CD14-positive monocyte (primary cell): ENCODE data around the gene B4GALT6. TPM values are rescaled to one million over a fixed set of nuclear protein-coding genes. Genes with fewer than 3 reads are reported as not detected.
A peak's percentile ranks its signal among the peaks of the same experiment; 100 is the strongest.

Experiments used
- DNase-seq, 3 donors: peaks; one replicate each; pipeline ENCODE4 v3.0.0-alpha.2; 2011 to 2022
- H2AFZ ChIP-seq: 2 replicates; pipeline ENCODE4 v1.6.0; 2012; ENCODE audit warnings: mild to moderate bottlenecking, low read depth, low read length, inconsistent platforms; ENCODE audit not compliant: insufficient read depth, poor library complexity, severe bottlenecking
- H3K27ac ChIP-seq, 2 donors: 1 replicate in 1 of 2; 2 replicates in 1 of 2; pipeline ENCODE4 v1.5.1; 2012 to 2013; ENCODE audit warnings: low read length in 2 of 2, control low read depth in 1 of 2, inconsistent platforms in 1 of 2, low read depth in 1 of 2, mild to moderate bottlenecking in 1 of 2
- H3K27me3 ChIP-seq, 2 donors: one replicate each; pipeline versions ENCODE4 v1.6.0 to v1.6.1; 2011 to 2013; ENCODE audit warnings: low read length in 2 of 2; ENCODE audit not compliant: control insufficient read depth in 2 of 2, insufficient read depth in 2 of 2
- H3K36me3 ChIP-seq, 2 donors: replicated peaks in 1 of 2; 1 replicate in 1 of 2; 2 replicates in 1 of 2; pipeline versions ENCODE4 v1.5.1 to v1.6.1; 2012 to 2013; ENCODE audit warnings: low read length in 2 of 2, control low read depth in 1 of 2, inconsistent platforms in 1 of 2, mild to moderate bottlenecking in 1 of 2; ENCODE audit not compliant: insufficient read depth in 2 of 2, control insufficient read depth in 1 of 2
- H3K4me1 ChIP-seq, 2 donors: 1 replicate in 1 of 2; 2 replicates in 1 of 2; pipeline versions ENCODE4 v1.5.1 to v1.6.1; 2012 to 2013; ENCODE audit warnings: low read length in 2 of 2, control low read depth in 1 of 2, inconsistent platforms in 1 of 2, mild to moderate bottlenecking in 1 of 2, moderate library complexity in 1 of 2; ENCODE audit not compliant: insufficient read depth in 2 of 2, control insufficient read depth in 1 of 2
- H3K4me2 ChIP-seq: replicated peaks from 2 replicates; pipeline ENCODE3; 2012; ENCODE audit warnings: low read length, moderate library complexity, mild to moderate bottlenecking; ENCODE audit not compliant: poor library complexity, severe bottlenecking; ENCODE audit errors: extremely low read depth
- H3K4me3 ChIP-seq, 3 experiments: fragments of 200-600 bp in 1 of 3; sonication (generic) in 1 of 3; replicated peaks in 1 of 3; 1 replicate in 2 of 3; 2 replicates in 1 of 3; pipeline ENCODE4 v1.5.1; 2011 to 2013; ENCODE audit warnings: low read length in 3 of 3, mild to moderate bottlenecking in 3 of 3, control low read depth in 2 of 3, low read depth in 2 of 3, inconsistent platforms in 1 of 3, moderate library complexity in 1 of 3
- H3K79me2 ChIP-seq: 2 replicates; pipeline ENCODE4 v1.6.0; 2012; ENCODE audit warnings: mild to moderate bottlenecking, control low read depth, inconsistent platforms, low read length, moderate library complexity; ENCODE audit not compliant: insufficient read depth
- H3K9ac ChIP-seq: 2 replicates; pipeline ENCODE4 v1.6.0; 2017; ENCODE audit warnings: low read length, mild to moderate bottlenecking; ENCODE audit not compliant: insufficient read depth, poor library complexity, severe bottlenecking
- H3K9me3 ChIP-seq, 2 donors: replicated peaks in 1 of 2; 1 replicate in 1 of 2; 2 replicates in 1 of 2; pipeline versions ENCODE4 v1.5.1 to v1.6.1; 2012 to 2013; ENCODE audit warnings: low read length in 2 of 2, control low read depth in 1 of 2; ENCODE audit not compliant: control insufficient read depth in 1 of 2, insufficient read depth in 1 of 2
- H4K20me1 ChIP-seq: 2 replicates; pipeline ENCODE4 v1.6.0; 2012; ENCODE audit warnings: mild to moderate bottlenecking, low read length, control low read depth, moderate library complexity; ENCODE audit not compliant: insufficient read depth
- H3K27ac Mint-ChIP-seq, 7 donors: one replicate each; pipeline ENCODE4 v1.8.0; 2020; ENCODE audit warnings: mild to moderate bottlenecking in 7 of 7, mixed read lengths in 7 of 7, moderate library complexity in 6 of 7, inconsistent platforms in 2 of 7
- H3K27me3 Mint-ChIP-seq, 3 donors: one replicate each; pipeline ENCODE4 v1.8.0; 2021 to 2022; ENCODE audit warnings: low read depth in 3 of 3, mild to moderate bottlenecking in 3 of 3, mixed read lengths in 3 of 3, moderate library complexity in 3 of 3, inconsistent platforms in 1 of 3
- H3K36me3 Mint-ChIP-seq, 2 donors: one replicate each; pipeline ENCODE4 v1.8.0; 2020; ENCODE audit warnings: mixed read lengths in 2 of 2, inconsistent platforms in 1 of 2, mild to moderate bottlenecking in 1 of 2
- H3K4me1 Mint-ChIP-seq: one replicate; pipeline ENCODE4 v1.8.0; 2020; ENCODE audit warnings: mild to moderate bottlenecking, mixed read lengths
- H3K4me3 Mint-ChIP-seq, 2 donors: one replicate each; pipeline ENCODE4 v1.8.0; 2020; ENCODE audit warnings: mild to moderate bottlenecking in 2 of 2, mixed read lengths in 2 of 2, moderate library complexity in 1 of 2
- H3K9me3 Mint-ChIP-seq, 7 donors: one replicate each; pipeline ENCODE4 v1.8.0; 2020 to 2022; ENCODE audit warnings: mixed read lengths in 7 of 7, mild to moderate bottlenecking in 6 of 7, moderate library complexity in 6 of 7, inconsistent platforms in 2 of 7
- CTCF ChIP-seq: fragments of 200-600 bp; IDR thresholded peaks from one replicate; pipeline ENCODE4 v1.8.0; 2022; ENCODE audit warnings: antibody characterized with exemption, mild to moderate bottlenecking
- WGBS: methylation state at CpG from one replicate; pipeline ENCODE4 v1.1.5; 2013; ENCODE audit warnings: missing lambda C conversion rate; ENCODE audit not compliant: insufficient coverage; 5-methylcytosine and 5-hydroxymethylcytosine counted together
- intact Hi-C, 2 donors: fragments of 100-400 bp; cut with micrococcal nuclease; formaldehyde crosslinking; loops; one replicate each; pipeline versions ENCODE4 v1.15.0 to v1.15.1; 2023
- polyA plus RNA-seq, 3 donors: library from polyadenylated mRNA; depleted of rRNA in 1 of 3; unstranded in 2 of 3; stranded (reverse) in 1 of 3; fragments of 300-500 nt in 2 of 3; fragments of >200 nt in 1 of 3; fragmentation: Illumina TruSeq in 2 of 3; gene quantifications; 1 replicate in 2 of 3; 2 replicates in 1 of 3; pipeline ENCODE4 v1.2.3, GENCODE V29; 2012 to 2021

Gene B4GALT6
- polyA plus RNA-seq, 3 donors: 0.09 to 0.68 (median 0.12) TPM

GRCh38 chr18:31652357-31652756, 32.0 kb downstream of the B4GALT6 start:
- H3K27ac Mint-ChIP-seq: peak overlapping the region in 6 of 7 donors; percentile 1 to 33 (median 30)
- peaks cover 16% of the 10 kb centered on the region for H3K4me1 Mint-ChIP-seq
- 1% methylated on average over 9 of the region's 9 CpGs for WGBS

DNA sequence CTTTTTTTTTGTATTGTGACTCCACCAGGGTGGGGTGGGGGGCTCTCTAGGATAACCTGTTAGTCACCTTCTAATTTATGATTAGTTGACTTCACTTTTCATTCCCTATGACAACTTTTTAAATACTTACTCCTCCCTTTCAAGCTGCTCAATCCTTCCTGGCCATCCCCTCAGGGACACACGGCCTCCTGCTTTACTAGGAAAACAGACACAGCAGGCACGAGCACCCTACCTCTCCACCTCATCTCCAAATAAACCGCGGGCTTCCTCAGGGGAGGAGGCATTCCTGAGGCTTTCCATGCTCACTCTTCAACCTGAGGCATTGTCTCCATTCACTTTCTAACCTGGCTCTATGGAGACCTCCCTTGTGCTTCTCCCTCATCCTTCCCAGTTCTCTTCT, 33.0 kb downstream of the B4GALT6 start:
- intact Hi-C loops: no loop called here
- Mint-ChIP-seq H3K27me3 (no peaks in the 10 kb centered on the region), H3K9me3 (peaks cover 0 to 1% (median 0%) of the 10 kb centered on the region in 7 donors), H3K36me3 (peaks cover 6% of the 10 kb centered on the region in 2 donors), H3K4me3 (no peak overlapping the region), H3K27ac (no peak overlapping the region), H3K4me1 (peaks cover 21% of the 10 kb centered on the region)
- peaks cover 10 to 13% of the 10 kb centered on the region in 2 donors for H3K4me1 ChIP-seq
- no peaks in the 10 kb centered on the region for H3K27me3 ChIP-seq
- no peak overlapping the region for H3K4me3 ChIP-seq
- no peak overlapping the region for H3K27ac ChIP-seq
- no peaks in the 10 kb centered on the region for H3K36me3 ChIP-seq
- no peaks in the 10 kb centered on the region for H3K79me2 ChIP-seq
- no peak overlapping the region for H3K9ac ChIP-seq
- no peak for TF ChIP-seq CTCF
- no peaks in the 10 kb centered on the region for H3K9me3 ChIP-seq
- H2AFZ ChIP-seq: no peak overlapping the region
- H4K20me1 ChIP-seq: no peaks in the 10 kb centered on the region
- no peak overlapping the region for H3K4me2 ChIP-seq
- no peak for DNase-seq
- 91% methylated on average over 4 of the region's 4 CpGs for WGBS

More at GRCh38 chr18:31652357-31652756, 32.0 kb downstream of the B4GALT6 start:
- peak overlapping the region; percentile 38 for H3K4me2 ChIP-seq
- no peaks in the 10 kb centered on the region for H4K20me1 ChIP-seq
- H3K27ac ChIP-seq: no peak overlapping the region
- Mint-ChIP-seq H3K4me3 (peak overlapping the region; percentile 29 to 78), H3K9me3 (peaks cover 0 to 1% (median 0%) of the 10 kb centered on the region in 7 donors), H3K27me3 (no peaks in the 10 kb centered on the region), H3K36me3 (peaks cover 6% of the 10 kb centered on the region in 2 donors)
- H3K79me2 ChIP-seq: no peaks in the 10 kb centered on the region
- H3K4me1 ChIP-seq: peaks cover 10 to 12% of the 10 kb centered on the region in 2 donors
- intact Hi-C loops: no loop called here
- H3K27me3 ChIP-seq: no peaks in the 10 kb centered on the region
- H3K4me3 ChIP-seq: peak overlapping the region in 1 of 3 experiments; percentile 2
- H2AFZ ChIP-seq: peak overlapping the region; percentile 51
- H3K9me3 ChIP-seq: no peaks in the 10 kb centered on the region
- no peak overlapping the region for H3K9ac ChIP-seq
- no peaks in the 10 kb centered on the region for H3K36me3 ChIP-seq
- peak in 2 of 3 donors; percentile 7 to 13 for DNase-seq
- TF ChIP-seq CTCF: no peak
